Keratinocyte (primary cell): ENCODE data around the gene AGXT2.

Experiments used
- EZH2 ChIP-seq: IDR thresholded peaks from one replicate; pipeline ENCODE4 v1.6.1; 2012; ENCODE audit warnings: inconsistent platforms, mild to moderate bottlenecking, low read length, moderate library complexity
- TF ChIP-seq, protein P1 (sequence below), 3 experiments: IDR thresholded peaks in 1 of 3; conservative IDR thresholded peaks in 1 of 3; optimal IDR thresholded peaks in 1 of 3; 2 replicates in 2 of 3; 3 replicates in 1 of 3; pipeline versions ENCODE3 to v1.5.1; 2011; ENCODE audit warnings: low read length in 3 of 3, mild to moderate bottlenecking in 3 of 3, moderate library complexity in 2 of 3, control low read depth in 1 of 3, inconsistent platforms in 1 of 3; ENCODE audit not compliant: insufficient read depth in 2 of 3; ENCODE audit errors: extremely low read depth in 1 of 3

DNA sequence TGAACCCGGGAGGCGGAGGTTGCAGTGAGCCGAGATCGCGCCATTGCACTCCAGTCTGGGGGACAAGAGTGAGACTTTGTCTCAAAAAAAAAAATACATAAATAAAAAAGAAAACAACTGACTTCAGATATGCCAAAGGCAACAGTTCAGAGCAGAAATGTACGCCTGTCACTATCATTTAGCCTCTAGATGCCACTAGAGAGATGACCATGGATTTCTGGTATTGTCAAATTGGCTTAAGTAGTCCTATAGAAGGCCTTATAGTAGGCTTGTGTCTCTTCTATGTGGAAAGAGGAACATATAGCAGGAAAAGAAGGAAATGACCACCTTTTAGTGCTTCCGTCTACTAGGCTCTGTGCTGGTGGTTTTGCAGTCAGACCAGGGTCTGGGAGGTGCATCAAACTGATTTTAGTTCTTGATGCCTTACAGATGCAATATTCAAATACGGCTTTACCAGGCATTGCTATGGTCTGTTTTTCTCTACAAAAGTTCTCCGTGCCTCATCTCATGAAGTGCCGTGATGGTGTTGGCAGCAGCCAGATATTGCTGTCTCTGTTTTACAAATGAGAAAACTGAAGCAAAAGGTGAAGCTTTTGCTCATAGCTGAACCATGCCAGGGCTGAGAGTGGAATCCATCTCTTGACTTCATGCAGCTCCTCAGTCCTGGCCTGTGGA, 17.2 kb downstream of the AGXT2 start:
- TF ChIP-seq, protein P1, sequence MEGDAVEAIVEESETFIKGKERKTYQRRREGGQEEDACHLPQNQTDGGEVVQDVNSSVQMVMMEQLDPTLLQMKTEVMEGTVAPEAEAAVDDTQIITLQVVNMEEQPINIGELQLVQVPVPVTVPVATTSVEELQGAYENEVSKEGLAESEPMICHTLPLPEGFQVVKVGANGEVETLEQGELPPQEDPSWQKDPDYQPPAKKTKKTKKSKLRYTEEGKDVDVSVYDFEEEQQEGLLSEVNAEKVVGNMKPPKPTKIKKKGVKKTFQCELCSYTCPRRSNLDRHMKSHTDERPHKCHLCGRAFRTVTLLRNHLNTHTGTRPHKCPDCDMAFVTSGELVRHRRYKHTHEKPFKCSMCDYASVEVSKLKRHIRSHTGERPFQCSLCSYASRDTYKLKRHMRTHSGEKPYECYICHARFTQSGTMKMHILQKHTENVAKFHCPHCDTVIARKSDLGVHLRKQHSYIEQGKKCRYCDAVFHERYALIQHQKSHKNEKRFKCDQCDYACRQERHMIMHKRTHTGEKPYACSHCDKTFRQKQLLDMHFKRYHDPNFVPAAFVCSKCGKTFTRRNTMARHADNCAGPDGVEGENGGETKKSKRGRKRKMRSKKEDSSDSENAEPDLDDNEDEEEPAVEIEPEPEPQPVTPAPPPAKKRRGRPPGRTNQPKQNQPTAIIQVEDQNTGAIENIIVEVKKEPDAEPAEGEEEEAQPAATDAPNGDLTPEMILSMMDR (optimal IDR thresholded peaks at IDR 0.05 in 1 of 3, IDR thresholded peaks at IDR 0.05 in 1 of 3, conservative IDR thresholded peaks at IDR 0.05 in 1 of 3; ENCODE audit: extremely low read depth in 1 of 3, insufficient read depth in 2 of 3, low read length in 3 of 3) = no peak
- no peak for TF ChIP-seq EZH2
